ENCODE data around the gene RAB20. TPM values are rescaled to one million over a fixed set of nuclear protein-coding genes. Genes with fewer than 3 reads are reported as not detected.

RAB20 gene
- total and polyA plus RNA-seq, 2 of the 8 experiments (the other 6 are each of a cell fraction or from before 2014, with no cell fraction given), result 14.8 to 27.9 TPM

DNA sequence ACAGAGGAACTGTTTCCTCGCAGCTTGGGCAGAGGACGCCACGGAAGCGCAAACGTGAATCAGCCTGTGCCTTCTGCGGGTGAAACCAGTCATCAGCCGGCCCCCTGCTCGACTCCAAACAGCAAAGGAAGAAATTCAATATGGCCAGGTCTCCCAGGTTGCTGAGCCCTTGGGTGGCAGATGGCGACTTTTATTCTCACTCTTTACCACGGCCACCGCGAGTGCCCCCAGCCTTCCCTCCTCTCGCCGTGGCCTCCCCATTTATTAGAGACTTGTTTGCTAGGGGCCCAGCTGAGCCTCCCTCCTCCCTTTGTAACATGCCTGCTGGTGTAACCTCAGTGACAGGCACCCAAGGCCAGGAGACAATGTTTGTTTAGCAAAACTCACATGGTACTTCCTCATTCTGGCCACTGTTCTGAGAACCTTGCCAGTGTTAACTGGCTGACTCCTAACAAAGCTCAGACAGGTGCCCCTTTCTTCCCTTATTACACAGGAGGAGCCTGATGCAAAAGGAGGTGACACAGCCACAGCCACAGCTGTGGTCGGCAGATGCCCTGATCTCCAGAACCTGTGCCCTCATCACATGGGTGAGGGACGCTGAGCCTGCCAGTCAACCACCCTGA is 5.8 kb downstream of the RAB20 start:
- POLR2A ChIA-PET (ENCODE audit: partially characterized antibody), result interaction anchor here (1.3 to 1.9 kb wide), 2 partner anchors 15 to 23 kb away, joined by 3 to 8 read pairs; no protein-coding TSS in a partner anchor
- H3K4ac ChIP-seq (replicated peaks; ENCODE audit: insufficient read length, low read depth, low read length), result no peak overlapping the region
- H2AK5ac ChIP-seq (ENCODE audit: low read depth, low read length), result no peak overlapping the region
- H3K14ac ChIP-seq (ENCODE audit: insufficient read length), result no peak overlapping the region
- no peak overlapping the region for H3K4me2 ChIP-seq (ENCODE audit: insufficient read depth in 1 of 2, low read depth in 2 of 2, low read length in 2 of 2)
- WGBS, 2 experiments (ENCODE audit: extremely low coverage in 1 of 2, insufficient coverage in 1 of 2, insufficient read length in 1 of 2, insufficient replicate concordance in 2 of 2, low coverage in 1 of 2, low lambda C conversion rate in 2 of 2, missing lambda C conversion rate in 1 of 2), result 90% methylated on average over 16 of the region's 16 CpGs; no CpG with 5 or more reads in 1 of the 2 experiments
- H3K23me2 ChIP-seq (ENCODE audit: low read depth, low read length), result peaks cover 5% of the 10 kb centered on the region
- 0 out of 2 replicates have a peak overlapping the region, but pooled peaks have one; percentile 6 for H2BK5ac ChIP-seq (ENCODE audit: low read depth, low read length)
- H3K56ac ChIP-seq (replicated peaks; ENCODE audit: insufficient read length, low read depth, low read length), result no peak overlapping the region
- 0 out of 2 replicates have a peak overlapping the region, but pooled peaks have one; percentile 63 for H2BK12ac ChIP-seq (ENCODE audit: low read depth, low read length)
- H3K27me3 ChIP-seq (replicated peaks in 1 of 4; ENCODE audit: control insufficient read depth in 3 of 4, extremely low read depth in 1 of 4, insufficient read depth in 3 of 4, low read length in 3 of 4), result no peaks in the 10 kb centered on the region
- no peak overlapping the region for H2BK15ac ChIP-seq (ENCODE audit: low read length)
- H3K23ac ChIP-seq (ENCODE audit: insufficient read length), result no peak overlapping the region
- DNase-seq (ENCODE audit: low read depth in 1 of 2, low spot score in 2 of 2) (no peak), FAIRE-seq (no peak)
- H4K20me1 ChIP-seq (replicated peaks in 1 of 2; ENCODE audit: control insufficient read depth in 1 of 2, insufficient read depth in 2 of 2, low read length in 2 of 2), result peaks cover 0 to 7% of the 10 kb centered on the region in 2 experiments
- CTCF ChIA-PET (ENCODE audit: partially characterized antibody), result interaction anchor here (0.8 to 1.6 kb wide), 3 partner anchors 15 to 100 kb away, joined by 3 to 4 read pairs (median 3); no protein-coding TSS in a partner anchor
- no peak overlapping the region for H2BK20ac ChIP-seq (ENCODE audit: low read length)
- TF ChIP-seq NANOG (IDR thresholded peaks at IDR 0.05; ENCODE audit: insufficient read depth, low read depth, low read length, poor library complexity, severe bottlenecking) (no peak), SIX5 (IDR thresholded peaks at IDR 0.05; ENCODE audit: low read depth, low read length) (no peak), TAF7 (optimal IDR thresholded peaks at IDR 0.05; ENCODE audit: borderline replicate concordance, low read depth, low read length) (no peak), TBP (IDR thresholded peaks at IDR 0.05; ENCODE audit: low read depth, low read length) (no peak), JUND (IDR thresholded peaks at IDR 0.05; ENCODE audit: low read length) (no peak)
- H3K36me3 ChIP-seq (ENCODE audit: control insufficient read depth in 2 of 4, insufficient read depth in 4 of 4, low read length in 3 of 4), result no peaks in the 10 kb centered on the region; a peak in 3 of 8 replicates
- H3K4me1 ChIP-seq (replicated peaks in 1 of 4; ENCODE audit: control insufficient read depth in 3 of 4, insufficient read depth in 4 of 4, low read length in 3 of 4), result peaks cover 0 to 8% (median 6%) of the 10 kb centered on the region in 4 experiments; a peak in 5 of 7 replicates
- no peak overlapping the region for H3K18ac ChIP-seq (ENCODE audit: extremely low read depth, low read length)
- no peak overlapping the region for H2BK120ac ChIP-seq (replicated peaks; ENCODE audit: low read depth, low read length)
- no peak overlapping the region for H3K4me3 ChIP-seq (ENCODE audit: extremely low read depth in 1 of 4, insufficient read depth in 2 of 4, low read depth in 3 of 4, low read length in 4 of 4)
- no peak overlapping the region for H3K27ac ChIP-seq (ENCODE audit: low read depth, low read length)
- no peak overlapping the region for H4K5ac ChIP-seq (ENCODE audit: insufficient read length, low read depth, low read length)
- no peaks in the 10 kb centered on the region for H3K9me3 ChIP-seq (ENCODE audit: insufficient read depth in 2 of 2, low read depth in 1 of 2, low read length in 1 of 2)
- H3K9ac ChIP-seq (replicated peaks in 1 of 4; ENCODE audit: extremely low read depth in 1 of 4, low read depth in 3 of 4, low read length in 3 of 4), result no peak overlapping the region
- H3K79me1 ChIP-seq (ENCODE audit: low read depth, low read length), result peaks cover 34% of the 10 kb centered on the region
- no peak overlapping the region for H2AFZ ChIP-seq (ENCODE audit: low read length)
- H4K91ac ChIP-seq (replicated peaks; ENCODE audit: insufficient read length, low read length), result no peak overlapping the region
- H3K79me2 ChIP-seq (ENCODE audit: control insufficient read depth in 1 of 2, insufficient read depth in 2 of 2, low read length in 2 of 2), result peaks cover 7 to 69% of the 10 kb centered on the region in 2 experiments
- no peak overlapping the region for H4K8ac ChIP-seq (ENCODE audit: extremely low read depth, insufficient read depth, low read length)
